UCSD-AML1 (cell line): Measurements from ENCODE around the gene DNHD1.

Source experiments
- DNase-seq: peaks from one replicate; lab custom pipeline; 2025; ENCODE audit not compliant: unreplicated experiment; lab: John Stamatoyannopoulos, UW

Gene DNHD1

GRCh38 chr11:6557761-6558674, 60.9 kb downstream of the DNHD1 start:
- no peak for DNase-seq

- DNase-seq = no peak
These were observed 62.3 kb downstream of the DNHD1 start for GRCh38 chr11:6559369-6559768.

GRCh38 chr11:6561288-6561687, 64.2 kb downstream of the DNHD1 start:
- no peak for DNase-seq

GRCh38 chr11:6563121-6563619, 66.1 kb downstream of the DNHD1 start:
- no peak for DNase-seq

GRCh38 chr11:6563667-6564066, 66.6 kb downstream of the DNHD1 start:
- DNase-seq = no peak

- no peak for DNase-seq
These were observed 68.2 kb downstream of the DNHD1 start for GRCh38 chr11:6565325-6565724.

GRCh38 chr11:6565988-6566703, 69.1 kb downstream of the DNHD1 start:
- no peak for DNase-seq

GRCh38 chr11:6566704-6567370, 69.8 kb downstream of the DNHD1 start:
- DNase-seq = no peak

GRCh38 chr11:6567371-6567745, 70.3 kb downstream of the DNHD1 start:
- DNase-seq = no peak

- DNase-seq = peak; percentile 48
These were observed 71.3 kb downstream of the DNHD1 start for GRCh38 chr11:6568191-6568918.

GRCh38 chr11:6569706-6570105, 72.6 kb downstream of the DNHD1 start:
- DNase-seq = no peak

GRCh38 chr11:6570691-6571427, 73.8 kb downstream of the DNHD1 start:
- no peak for DNase-seq

- no peak for DNase-seq
These were observed 74.4 kb downstream of the DNHD1 start for GRCh38 chr11:6571434-6572008.

GRCh38 chr11:6572215-6572614, 75.1 kb downstream of the DNHD1 start:
- DNase-seq = no peak

GRCh38 chr11:6574816-6575715, 78.0 kb downstream of the DNHD1 start:
- DNase-seq = no peak

GRCh38 chr11:6576471-6577373, 79.6 kb downstream of the DNHD1 start:
- no peak for DNase-seq

GRCh38 chr11:6578134-6578533, 81.1 kb downstream of the DNHD1 start:
- DNase-seq = no peak

- DNase-seq = no peak
These were observed 82.6 kb downstream of the DNHD1 start for GRCh38 chr11:6579681-6580080.
